ENCODE results near the gene LRCH4.

LRCH4 gene

DNA sequence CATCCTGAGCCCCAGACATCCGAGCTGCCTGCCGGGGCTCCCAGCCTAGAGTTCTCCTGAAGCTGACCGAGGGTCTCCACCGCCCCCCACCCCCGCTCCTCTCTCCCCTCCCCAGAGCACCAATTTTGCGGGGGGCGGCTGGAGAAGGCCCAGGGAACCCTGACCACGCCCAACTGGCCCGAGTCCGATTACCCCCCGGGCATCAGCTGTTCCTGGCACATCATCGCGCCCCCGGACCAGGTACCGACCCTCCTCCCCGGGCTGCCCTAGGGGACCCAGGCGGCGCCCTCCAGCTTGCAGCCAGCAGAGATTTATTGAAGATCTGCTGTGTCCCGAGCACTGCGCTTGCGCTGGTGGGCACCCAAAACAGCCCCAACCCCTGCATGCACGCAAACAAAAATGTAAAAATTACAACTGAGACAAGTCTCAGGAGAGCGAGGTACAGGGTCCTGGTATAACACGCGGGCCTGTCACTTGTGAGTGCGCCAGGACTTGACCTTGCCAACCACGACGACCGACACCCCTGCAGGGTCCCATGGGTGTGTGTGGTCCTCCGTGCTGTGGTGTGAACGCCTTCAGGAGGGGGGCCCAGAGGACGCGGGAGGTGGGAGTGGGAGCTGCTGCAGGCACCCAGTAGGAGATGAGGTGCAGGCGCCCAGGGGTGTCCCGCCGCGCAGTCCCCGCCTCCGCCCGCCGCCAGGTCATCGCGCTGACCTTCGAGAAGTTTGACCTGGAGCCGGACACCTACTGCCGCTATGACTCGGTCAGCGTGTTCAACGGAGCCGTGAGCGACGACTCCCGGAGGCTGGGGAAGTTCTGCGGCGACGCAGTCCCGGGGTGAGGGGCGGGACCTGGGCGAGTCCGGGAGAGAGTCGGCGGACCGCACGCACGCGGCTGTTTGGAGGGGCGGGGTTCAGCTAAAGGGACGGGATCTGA, 19.3 kb upstream of the LRCH4 start:
- peak; percentile 61 for DNase-seq

DNA sequence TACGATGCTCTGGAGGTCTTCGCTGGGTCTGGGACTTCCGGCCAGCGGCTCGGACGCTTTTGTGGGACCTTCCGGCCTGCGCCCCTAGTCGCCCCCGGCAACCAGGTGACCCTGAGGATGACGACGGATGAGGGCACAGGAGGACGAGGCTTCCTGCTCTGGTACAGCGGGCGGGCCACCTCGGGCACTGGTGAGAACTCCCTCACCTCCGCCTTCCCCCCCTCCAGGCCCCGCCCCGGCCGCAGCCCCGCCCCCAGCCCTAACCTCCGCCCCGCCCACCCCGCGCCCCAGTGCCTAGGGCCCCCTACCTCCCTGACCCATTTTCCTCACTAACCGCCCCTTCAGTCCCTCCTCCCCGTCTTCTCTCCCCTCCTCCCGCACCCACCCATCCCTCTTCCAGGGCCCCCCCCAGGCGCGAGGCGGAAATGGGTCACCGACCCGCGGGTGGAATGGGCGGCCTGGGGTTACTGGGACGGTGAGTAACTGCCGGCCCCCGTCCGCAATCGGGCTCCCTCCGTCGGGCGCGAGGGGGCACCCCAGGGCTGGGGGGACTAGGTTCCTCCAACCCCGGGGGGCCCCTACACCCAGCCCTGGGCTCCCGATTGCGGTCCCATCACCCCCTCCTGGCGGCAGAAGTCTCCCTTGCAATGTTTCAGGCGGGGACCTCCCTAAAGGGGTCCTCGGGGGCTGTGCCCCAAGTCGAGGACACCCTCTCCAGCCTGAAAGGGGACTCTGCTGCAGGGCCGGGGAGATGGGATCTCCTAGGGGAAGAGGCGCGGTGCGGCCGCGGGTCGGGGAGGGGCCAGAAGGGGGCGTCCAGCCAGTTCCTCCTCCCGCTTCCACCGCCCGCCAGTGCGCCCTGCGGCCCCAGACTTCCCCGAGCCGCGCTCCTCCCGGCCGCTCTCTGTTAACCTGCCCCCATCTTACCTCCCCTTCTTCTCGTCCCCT, 18.4 kb upstream of the LRCH4 start:
- DNase-seq = peak; percentile 72

DNA sequence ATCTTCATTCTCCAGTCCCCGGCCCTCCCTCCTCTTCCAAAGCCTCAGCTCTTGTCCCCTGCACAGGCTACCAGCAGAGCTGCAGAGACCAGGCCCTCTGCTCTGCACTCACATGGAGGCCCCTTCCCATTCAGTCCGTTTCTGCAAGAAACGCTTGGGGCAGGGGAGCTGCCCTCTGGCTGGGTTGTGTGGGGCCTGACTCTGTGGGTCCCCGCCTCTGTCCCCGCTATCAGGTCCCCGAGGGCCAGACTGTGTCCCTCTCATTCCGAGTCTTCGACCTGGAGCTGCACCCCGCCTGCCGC, 17.7 kb upstream of the LRCH4 start:
- DNase-seq = no peak

DNA sequence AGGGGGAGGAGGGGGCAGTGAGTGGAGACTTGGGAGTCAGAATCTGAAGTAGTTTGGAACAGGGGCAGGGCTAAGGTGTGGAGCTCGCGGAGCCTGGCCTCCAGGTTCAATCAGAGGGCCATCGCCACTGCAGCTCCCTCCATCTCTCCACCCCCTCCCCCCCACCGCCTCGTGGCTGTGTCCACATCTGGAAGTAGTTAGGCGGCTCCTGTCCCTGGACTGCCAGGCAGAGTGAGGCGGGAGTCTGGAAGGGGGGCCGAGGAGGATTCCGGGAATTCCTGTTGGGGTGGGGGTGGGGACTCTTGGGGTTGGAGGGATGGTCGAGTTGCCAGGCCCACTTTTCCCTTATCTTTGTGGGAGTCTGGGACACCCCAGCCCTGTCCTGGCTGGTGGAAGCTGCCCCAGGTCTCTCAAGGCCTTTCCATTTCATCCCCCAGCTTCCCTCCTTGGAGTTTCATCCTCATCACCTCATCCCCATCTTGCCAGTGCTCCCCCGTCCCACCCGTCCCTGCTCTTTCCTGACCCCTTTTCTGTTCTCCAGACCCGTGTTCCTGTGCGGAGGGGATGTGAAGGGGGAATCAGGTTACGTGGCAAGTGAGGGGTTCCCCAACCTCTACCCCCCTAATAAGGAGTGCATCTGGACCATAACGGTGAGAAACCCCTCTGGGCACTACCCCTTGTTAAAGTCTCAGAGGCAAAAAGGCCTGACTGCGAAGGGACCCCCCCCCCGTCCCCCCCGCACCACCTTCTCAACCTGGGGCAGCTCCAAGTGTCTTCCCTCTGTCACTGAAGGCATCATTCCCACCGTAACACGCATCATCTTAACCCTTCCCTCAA, 17.2 kb upstream of the LRCH4 start:
- DNase-seq = no peak

DNA sequence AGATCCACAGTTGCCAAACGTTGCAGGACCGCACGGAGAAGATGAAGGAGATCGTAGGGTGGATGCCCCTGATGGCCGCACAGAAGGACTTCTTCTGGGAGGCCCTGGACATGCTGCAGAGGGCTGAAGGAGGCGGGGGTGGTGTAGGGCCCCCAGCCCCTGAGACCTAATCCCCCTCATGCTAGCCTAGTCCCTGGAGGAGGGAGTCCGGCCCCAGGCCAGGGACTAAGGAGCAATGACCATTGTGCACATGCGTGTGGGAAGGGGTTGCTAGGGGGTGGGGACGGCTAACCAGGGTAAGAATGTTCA, 14.8 kb upstream of the LRCH4 start:
- no peak for DNase-seq

DNA sequence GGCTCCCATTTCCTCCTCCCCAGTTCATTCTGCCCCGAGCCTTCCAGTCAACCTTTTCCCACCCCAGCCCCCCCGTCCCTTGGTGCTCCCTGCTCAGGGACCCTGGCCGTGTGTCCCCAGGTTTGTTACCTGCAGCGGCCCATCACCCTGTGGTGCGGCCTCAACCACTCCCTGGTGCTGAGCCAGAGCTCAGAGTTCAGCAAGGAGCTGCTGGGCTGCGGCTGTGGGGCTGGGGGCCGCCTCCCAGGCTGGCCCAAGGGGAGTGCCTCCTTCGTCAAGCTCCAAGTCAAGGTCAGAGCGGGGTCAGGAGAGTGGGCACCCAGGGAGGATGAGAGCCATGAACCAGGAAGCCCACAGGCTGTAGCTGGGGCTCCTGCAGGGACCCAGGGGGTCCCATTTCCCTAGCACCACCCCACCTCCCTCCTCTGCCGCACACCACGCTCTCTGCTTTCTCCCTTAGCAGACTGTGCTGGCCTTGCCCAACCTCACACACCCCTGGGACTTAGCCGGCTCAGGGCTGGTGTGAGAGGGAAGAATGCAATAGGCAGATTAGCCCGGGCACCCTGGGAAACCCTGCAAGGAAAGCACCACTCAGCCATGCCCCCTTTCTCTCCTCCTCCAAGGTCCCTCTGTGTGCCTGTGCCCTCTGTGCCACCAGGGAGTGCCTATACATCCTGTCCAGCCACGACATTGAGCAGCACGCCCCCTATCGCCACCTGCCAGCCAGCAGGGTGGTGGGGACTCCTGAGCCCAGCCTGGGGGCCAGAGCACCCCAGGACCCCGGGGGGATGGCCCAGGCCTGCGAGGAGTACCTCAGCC, 14.2 kb upstream of the LRCH4 start:
- no peak for DNase-seq

DNA sequence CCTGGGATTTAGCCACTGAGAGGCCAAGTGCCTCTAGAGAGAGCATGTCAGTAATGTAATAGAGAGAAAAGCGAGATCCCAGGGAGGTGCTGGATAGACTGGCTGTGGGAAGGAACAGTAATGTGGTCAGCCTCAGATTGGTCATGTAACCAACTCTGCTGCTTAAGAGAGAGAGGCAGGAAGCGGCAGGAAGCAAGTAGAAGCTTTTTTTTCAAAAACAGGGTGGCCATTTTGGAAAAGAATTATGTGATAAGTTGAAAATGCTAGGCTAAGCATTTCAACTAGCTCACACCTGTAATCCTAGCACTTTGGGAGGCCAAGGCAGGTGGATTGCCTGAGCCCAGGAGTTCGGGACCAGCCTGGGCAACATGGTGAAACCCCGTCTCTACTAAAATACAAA, 12.5 kb upstream of the LRCH4 start:
- no peak for DNase-seq

DNA sequence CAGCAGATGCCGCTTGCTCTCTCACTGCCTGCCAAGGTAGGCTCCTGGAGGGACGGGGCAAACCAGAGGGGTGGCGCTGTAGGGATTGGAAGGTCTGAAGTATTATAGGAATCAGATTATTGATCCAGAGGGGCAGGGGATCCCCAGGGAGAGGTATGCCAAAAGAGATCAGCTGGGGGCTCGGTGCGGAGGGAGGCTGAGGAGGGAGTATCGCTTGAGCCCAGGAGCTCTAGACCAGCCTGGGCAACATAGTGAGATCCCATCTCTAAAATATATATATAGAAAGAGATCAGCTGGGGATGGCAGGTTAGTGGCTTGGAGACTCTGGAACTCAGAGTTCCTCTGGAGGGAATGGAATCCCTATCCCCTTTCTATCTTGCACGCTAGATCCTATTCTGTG, 9.3 kb upstream of the LRCH4 start:
- no peak for DNase-seq

DNA sequence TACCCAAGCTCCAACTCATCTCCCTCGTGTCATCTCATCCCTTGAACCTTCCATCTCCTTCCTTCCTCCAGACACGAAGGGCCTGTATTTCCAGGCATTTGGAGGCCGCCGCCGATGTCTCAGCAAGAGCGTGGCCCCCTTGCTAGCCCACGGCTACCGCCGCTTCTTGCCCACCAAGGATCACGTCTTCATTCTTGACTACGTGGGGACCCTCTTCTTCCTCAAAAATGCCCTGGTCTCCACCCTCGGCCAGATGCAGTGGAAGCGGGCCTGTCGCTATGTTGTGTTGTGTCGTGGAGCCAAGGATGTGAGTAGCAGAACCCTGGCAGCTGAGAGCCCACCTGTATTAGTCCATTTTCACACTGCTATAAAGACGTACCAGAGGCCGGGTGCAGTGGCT, 5.7 kb upstream of the LRCH4 start:
- DNase-seq = no peak

DNA sequence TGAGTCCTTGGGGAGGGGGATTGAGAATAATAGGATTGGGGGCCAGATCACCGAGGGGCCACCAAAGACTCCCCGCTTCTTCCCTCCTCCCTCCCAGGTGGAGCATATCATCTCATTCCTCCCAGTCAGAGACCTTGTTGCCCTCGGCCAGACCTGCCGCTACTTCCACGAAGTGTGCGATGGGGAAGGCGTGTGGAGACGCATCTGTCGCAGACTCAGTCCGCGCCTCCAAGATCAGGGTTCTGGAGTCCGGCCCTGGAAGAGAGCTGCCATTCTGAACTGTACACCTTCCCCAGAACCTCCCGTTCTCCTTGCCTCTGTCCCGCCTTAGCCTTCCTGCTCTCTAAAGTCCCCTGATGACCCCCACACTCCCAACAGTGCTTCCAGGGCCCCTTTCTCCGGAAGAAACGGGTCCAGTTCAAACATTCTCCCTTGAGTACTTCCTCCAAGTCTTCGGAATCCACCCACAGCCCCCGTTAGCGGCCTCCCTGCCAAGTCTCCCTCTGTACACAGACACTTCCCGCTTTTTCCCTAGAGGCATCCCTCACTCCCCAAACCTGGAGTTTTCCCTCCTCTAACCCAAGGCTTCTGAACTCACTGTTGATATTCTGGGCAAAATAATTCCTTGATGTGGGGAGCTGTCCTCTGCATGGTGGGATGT, 4.3 kb upstream of the LRCH4 start:
- no peak for DNase-seq

DNA sequence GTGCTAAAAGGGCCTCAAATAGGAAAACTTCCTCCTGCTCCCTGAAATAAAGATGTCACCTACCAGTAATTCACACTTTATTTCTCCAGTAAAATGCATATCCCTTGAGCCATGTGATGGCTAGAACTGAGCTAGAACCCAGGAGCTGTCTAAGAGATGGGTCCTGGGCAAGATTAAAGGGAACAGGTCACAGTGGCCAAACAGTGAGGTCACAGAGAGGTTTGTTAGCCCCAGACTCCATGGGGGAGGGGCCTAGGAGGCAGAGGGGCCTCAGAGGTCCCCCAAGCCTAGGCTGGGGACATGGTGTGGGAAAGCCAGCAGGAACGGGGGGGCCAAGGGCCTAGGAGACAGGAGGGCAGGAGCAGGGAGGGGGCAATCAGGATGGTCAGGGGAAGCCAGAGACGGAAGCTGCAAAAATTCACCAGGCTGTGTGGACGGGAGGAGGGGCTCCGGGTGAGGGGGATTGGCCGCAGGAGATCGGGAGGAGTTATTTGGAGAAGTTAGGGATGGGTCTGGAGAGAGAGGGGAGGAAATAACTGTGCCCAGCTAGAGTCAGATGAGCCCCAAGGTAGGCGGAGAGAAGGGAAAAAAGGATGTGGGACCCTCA, 3.5 kb upstream of the LRCH4 start:
- no peak for DNase-seq

DNA sequence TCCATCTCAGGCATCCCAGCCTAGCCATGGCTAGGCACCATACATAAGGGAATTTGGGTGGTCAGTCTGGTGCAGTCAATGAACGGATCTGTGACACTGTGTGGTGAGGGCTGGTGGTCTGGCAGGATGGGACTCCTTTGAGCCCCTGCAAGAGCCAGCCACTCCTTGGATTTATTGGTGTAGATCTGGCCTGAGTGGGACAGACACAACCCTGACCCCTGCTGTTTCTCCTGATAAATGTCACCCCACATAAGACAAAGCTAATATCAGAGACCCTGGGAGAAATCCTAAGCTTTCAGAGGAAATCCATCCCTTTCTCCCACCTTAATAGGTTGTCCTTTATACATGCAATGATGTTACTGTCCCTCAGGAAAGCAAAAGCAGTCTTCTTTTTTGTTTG, 2.5 kb upstream of the LRCH4 start:
- DNase-seq = no peak

DNA sequence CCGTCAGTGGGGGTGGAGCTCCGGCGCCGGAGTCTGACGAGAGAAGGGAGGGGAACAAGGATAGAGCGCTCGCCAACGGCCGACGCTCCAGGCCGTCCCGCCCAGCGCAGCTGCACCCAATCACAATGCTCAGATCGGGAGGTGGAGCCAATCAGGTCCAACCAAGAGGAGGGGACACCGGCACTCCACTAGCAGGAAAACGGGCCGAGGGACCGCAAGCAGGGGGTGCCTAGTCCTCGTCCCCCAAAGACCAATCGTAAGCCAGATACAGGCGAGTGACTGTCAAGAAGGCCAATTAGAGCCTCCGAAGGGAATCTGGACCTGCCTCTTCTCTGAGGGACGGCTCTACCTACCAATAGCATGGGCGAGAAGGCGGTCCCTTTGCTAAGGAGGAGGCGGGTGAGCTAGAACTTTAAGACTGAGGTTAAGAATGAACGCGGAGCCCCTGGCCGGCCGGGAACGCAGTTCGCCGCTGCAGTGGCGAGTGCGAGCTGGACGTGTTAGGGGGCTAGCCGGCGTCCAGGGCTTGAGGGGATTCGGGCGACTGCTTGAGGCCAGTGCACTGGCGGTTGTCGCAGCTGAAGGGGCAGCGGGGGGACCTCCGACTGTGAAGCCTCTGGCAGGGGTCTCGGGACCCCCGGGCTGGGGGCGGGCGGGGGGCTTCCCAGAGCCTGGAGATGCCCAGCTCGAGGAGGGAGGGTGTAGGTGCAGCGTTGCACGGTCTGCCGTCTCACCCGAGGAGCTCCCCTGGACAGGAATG, 517 bp upstream of the LRCH4 start, which contains the start of gene FBXO24:
TSS of gene FBXO24 (plus strand) at position 63 of the 760 bp plus-strand sequence. CDS start at position 361, 298 bp downstream.
- DNase-seq = peak; percentile 100

DNA sequence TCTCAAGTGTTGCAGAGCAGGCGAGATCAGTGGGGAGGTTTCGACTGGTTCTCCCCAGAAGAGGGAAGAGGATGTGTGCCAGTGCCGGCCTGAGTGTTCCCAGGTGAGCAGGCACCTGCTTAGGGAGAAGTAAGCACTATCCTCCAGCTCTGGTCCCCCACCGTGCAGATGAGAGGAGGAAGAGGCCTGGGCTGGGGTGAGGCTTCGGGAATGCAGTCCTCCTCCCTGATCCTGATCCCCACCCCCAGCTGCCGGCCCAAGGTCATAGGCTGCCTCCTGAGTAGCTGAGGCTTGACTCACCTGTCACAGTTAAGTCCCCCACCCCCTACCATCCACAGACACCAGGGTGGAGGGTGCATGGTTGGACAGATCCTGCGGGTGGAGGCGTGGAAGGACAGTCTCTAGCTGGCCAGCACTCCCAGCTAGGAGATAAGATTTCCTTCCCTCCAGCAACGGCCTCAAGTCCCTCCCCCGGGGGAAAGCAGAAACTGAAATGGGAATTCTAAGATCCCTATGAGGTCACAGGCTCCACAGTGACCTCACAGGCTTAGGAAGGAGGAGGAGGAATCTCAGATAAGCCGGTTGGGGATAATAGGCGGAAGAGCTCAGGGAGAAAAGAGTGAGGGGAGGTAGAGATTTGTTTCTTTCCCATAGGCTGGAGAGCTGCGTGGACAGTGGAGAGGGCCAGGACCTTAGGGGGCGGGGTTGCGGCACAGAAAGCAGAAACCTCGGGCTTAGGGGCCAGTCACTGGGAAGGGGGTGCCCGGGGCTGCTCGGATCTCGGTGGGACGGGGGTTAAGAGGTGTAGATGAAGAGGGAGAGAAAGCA, 1.0 kb downstream of the LRCH4 start:
- peak; percentile 30 for DNase-seq

DNA sequence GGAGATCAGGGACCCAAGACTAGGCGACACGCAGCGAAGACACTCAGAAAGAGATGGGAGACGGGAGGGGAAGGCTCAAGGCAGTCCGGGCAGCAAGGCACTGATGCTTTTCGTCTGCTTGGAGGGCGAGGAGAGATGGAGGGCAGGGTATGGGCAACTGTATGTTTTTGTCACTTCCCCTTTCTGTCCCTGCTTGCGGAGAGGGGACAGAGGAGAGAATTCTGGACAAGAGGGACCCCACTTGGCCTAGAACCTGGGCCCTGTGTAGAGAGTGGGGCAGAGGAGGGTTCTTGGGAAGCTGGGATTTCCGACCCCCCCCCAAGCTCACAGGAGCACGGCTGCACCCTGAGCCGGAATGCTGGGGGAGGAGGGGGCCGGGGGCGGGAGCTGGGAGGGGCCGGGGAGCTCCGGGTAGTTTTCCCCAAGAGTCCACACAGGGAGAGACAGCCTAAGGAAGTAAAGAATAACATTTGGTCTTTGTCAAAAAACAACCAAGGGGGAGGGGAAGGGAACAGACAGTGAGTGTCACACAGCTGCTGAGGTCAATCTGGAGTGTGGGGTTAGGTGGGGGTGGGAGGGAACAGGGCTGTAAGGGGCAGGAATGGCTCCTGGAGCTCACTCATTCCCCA, 1.8 kb downstream of the LRCH4 start:
- DNase-seq = no peak

DNA sequence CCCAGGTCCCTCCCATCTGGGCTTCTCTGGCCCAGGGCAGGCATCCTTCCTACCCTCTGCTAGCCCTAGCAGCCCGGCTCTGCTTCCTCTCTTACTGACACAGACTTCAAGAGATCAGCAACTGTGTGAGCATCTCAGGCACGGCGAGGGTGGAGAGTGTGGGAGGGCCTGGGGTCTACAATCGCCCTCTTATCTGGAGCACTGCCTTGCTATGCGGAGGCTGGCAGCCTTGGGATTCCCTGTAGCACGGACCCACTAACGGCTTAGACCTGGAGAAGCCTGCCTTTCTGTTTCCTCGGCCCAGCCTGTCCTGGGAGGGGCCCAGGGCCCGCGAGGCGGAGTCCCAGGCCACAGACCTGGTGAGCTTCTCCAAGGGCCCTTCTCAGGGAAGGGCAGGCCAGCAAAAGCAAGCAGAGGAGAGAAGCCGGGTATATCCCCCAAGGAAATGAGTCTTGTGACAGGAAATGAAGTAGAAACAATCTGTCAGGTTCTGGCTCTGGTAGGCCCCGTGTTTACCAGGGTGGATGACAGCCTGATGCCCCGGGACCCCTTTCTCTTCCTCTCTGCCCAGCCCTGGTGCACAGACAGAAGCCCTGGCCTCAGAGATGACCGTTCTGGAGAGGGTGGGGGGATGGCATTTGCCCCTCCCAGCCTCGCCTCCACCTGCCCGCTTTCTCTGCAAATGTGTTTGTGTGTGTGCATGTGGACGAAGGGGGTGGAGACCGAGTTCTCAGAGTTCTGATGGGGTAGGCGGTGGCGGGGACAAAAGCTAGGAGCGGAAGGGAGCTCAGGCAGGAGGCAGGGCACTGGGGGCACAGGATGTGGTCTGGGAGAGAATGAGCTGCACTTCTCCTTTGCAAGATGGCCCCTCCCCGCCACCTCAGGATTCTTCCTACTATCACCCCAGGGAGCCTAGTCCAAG, 2.5 kb downstream of the LRCH4 start:
- peak; percentile 83 for DNase-seq

DNA sequence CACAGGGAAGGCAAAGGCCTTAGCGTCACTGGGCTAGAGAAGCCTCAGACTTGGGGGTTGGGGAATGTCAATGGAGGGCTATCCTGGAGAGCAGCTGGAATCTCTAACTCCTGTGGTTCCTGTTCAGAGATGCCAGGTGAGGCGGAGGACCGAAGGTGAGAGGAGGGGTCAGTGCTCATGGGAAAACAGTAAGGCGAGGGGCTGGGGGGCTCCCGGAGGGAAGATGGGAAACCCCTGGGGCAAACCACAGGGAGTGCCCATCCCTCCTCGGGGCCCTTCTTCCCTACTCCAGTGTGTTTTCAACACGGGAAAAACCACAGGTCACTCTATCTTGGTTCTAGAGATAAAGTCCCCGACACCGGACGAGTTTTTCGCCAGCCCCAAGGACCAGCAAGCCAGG, 3.3 kb downstream of the LRCH4 start:
- DNase-seq = no peak

DNA sequence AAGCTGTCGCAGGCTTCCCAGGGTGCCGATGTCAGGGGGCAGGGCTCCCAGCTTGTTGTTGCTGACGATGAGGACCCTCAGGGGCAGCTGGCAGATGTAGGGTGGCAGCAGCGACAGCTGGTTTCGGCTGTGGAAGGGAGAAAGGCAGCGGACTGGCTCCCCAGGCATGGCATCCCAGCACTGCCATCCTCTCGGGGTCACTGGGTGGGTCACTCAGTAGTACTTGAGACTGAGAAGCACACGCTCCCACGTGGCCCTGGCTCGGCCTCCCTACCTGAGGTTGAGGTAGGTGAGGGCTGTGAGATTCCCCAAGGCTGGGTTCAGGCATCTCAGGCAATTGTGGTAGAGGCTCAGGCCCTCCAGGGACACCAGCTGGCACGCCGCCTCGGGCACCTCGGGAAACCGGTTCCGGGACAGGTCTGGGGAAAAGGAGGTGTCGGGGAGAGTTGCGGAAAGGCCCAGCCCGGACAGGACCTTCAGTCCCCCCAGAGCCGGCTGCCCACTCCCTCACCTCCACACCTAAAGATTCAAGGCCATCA, 3.8 kb downstream of the LRCH4 start:
- no peak for DNase-seq
